ENCODE data around the gene HDAC1.

Gene HDAC1

GRCh38 chr1:32373996-32374592, 82.2 kb downstream of the HDAC1 start:
- ChIA-PET CTCF (no interaction called here), POLR2A (no interaction called here)
- TF ChIP-seq SUZ12 (IDR thresholded peaks at IDR 0.05) (no peak), SP1 (IDR thresholded peaks at IDR 0.05) (no peak), NFRKB (IDR thresholded peaks at IDR 0.05) (no peak), LEF1 (IDR thresholded peaks at IDR 0.05; ENCODE audit: borderline replicate concordance) (no peak), L3MBTL2 (conservative IDR thresholded peaks at IDR 0.05) (no peak), FOXK2 (IDR thresholded peaks at IDR 0.05) (no peak), ZNF384 (IDR thresholded peaks at IDR 0.05) (no peak), BHLHE40 (IDR thresholded peaks at IDR 0.05; ENCODE audit: borderline replicate concordance) (no peak), FOXM1 (IDR thresholded peaks at IDR 0.05; ENCODE audit: borderline replicate concordance) (no peak), PKNOX1 (IDR thresholded peaks at IDR 0.05) (no peak), ELF4 (IDR thresholded peaks at IDR 0.05) (no peak), CTBP1 (IDR thresholded peaks at IDR 0.05; ENCODE audit: borderline replicate concordance) (no peak), TARDBP (IDR thresholded peaks at IDR 0.05) (no peak)
- DNase-seq (ENCODE audit: extremely low spot score), result no peak

- TF ChIP-seq CTBP1 (IDR thresholded peaks at IDR 0.05; ENCODE audit: borderline replicate concordance) (no peak), LEF1 (IDR thresholded peaks at IDR 0.05; ENCODE audit: borderline replicate concordance) (no peak), SP1 (IDR thresholded peaks at IDR 0.05) (no peak), PKNOX1 (IDR thresholded peaks at IDR 0.05) (no peak), SUZ12 (IDR thresholded peaks at IDR 0.05) (no peak), L3MBTL2 (conservative IDR thresholded peaks at IDR 0.05) (no peak), NFRKB (IDR thresholded peaks at IDR 0.05) (no peak), ELF4 (IDR thresholded peaks at IDR 0.05) (no peak), ARNT (IDR thresholded peaks at IDR 0.05) (no peak)
- ChIA-PET POLR2A (interaction anchor here (1.4 kb wide), 1 partner anchor 18 kb away, joined by 7 read pairs; the partner anchor contains the start of gene BSDC1), CTCF (no interaction called here)
- no peak for DNase-seq (ENCODE audit: extremely low spot score)
These were observed 84.3 kb downstream of the HDAC1 start for GRCh38 chr1:32376199-32376598.

GRCh38 chr1:32377541-32378220, 85.8 kb downstream of the HDAC1 start:
- POLR2A ChIA-PET, result interaction anchor here (0.7 to 1.3 kb wide), 2 partner anchors 15 to 18 kb away, joined by 4 read pairs; partner anchors contain the start of genes FAM229A and TSSK3
- TF ChIP-seq SP1 (IDR thresholded peaks at IDR 0.05), result no peak
- no peak for TF ChIP-seq SUZ12 (IDR thresholded peaks at IDR 0.05)
- no peak for TF ChIP-seq L3MBTL2 (conservative IDR thresholded peaks at IDR 0.05)
- no peak for TF ChIP-seq HDGF (IDR thresholded peaks at IDR 0.05; ENCODE audit: borderline replicate concordance)
- TF ChIP-seq LEF1 (IDR thresholded peaks at IDR 0.05; ENCODE audit: borderline replicate concordance), result no peak
- no peak for TF ChIP-seq FOXK2 (IDR thresholded peaks at IDR 0.05)
- no peak for TF ChIP-seq ELF4 (IDR thresholded peaks at IDR 0.05)
- TF ChIP-seq BHLHE40 (IDR thresholded peaks at IDR 0.05; ENCODE audit: borderline replicate concordance), result no peak
- TF ChIP-seq FOXA1 (IDR thresholded peaks at IDR 0.05), result no peak
- TF ChIP-seq ARNT (IDR thresholded peaks at IDR 0.05), result no peak
- TF ChIP-seq PKNOX1 (IDR thresholded peaks at IDR 0.05), result no peak
- TF ChIP-seq FOXM1 (IDR thresholded peaks at IDR 0.05; ENCODE audit: borderline replicate concordance), result no peak
- no peak for TF ChIP-seq NFRKB (IDR thresholded peaks at IDR 0.05)
- no peak for TF ChIP-seq CTBP1 (IDR thresholded peaks at IDR 0.05; ENCODE audit: borderline replicate concordance)
- no peak for TF ChIP-seq ZNF384 (IDR thresholded peaks at IDR 0.05)
- no peak for TF ChIP-seq TARDBP (IDR thresholded peaks at IDR 0.05)
- CTCF ChIA-PET, result no interaction called here
- DNase-seq (ENCODE audit: extremely low spot score), result no peak

GRCh38 chr1:32380057-32380456, 88.2 kb downstream of the HDAC1 start:
- POLR2A ChIA-PET, result interaction anchor here (0.7 to 2.1 kb wide), 3 partner anchors 12 to 271 kb away, joined by 3 to 6 read pairs (median 5); partner anchors contain the start of genes BSDC1 and RBBP4
- no peak for DNase-seq (ENCODE audit: extremely low spot score)
- CTCF ChIA-PET, result no interaction called here
- no peak for TF ChIP-seq SUZ12 (IDR thresholded peaks at IDR 0.05)
- TF ChIP-seq LEF1 (IDR thresholded peaks at IDR 0.05; ENCODE audit: borderline replicate concordance), result no peak
- no peak for TF ChIP-seq ZNF384 (IDR thresholded peaks at IDR 0.05)
- TF ChIP-seq L3MBTL2 (conservative IDR thresholded peaks at IDR 0.05), result no peak
- no peak for TF ChIP-seq ELF4 (IDR thresholded peaks at IDR 0.05)
- no peak for TF ChIP-seq NFRKB (IDR thresholded peaks at IDR 0.05)
- TF ChIP-seq SP1 (IDR thresholded peaks at IDR 0.05), result no peak
- TF ChIP-seq BHLHE40 (IDR thresholded peaks at IDR 0.05; ENCODE audit: borderline replicate concordance), result no peak
- TF ChIP-seq FOXM1 (IDR thresholded peaks at IDR 0.05; ENCODE audit: borderline replicate concordance), result no peak
